ENCODE data around the gene EIF2A. TPM values are rescaled to one million over a fixed set of nuclear protein-coding genes. Genes with fewer than 3 reads are reported as not detected.
"Not testable (repeated sequence)": the region's sequence is repeated elsewhere in the genome, so short reads cannot be mapped to it uniquely, and the experiment has no call there.

Gene EIF2A
- total RNA-seq, 1 donor from 2014 or later: 195 TPM

DNA sequence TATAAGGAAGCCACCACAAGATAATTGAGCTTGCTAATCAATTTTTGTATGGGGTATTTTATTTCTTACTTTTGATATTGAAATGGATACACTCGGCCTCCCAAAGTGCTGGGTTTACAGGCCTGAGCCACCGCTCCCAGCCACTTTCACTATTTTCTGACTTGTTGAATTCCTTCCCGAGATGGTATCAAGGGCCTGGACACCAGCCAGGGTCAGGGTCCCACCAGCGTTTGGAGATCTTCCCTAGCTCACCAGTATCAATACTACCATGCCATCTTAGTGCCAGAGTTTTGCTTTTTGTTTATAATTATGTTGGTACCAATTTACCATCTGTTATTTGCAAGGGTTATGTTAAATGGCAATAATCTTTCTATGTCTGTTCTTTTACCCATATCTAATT lies 51.1 kb downstream of the EIF2A start:
- H3K9ac ChIP-seq (ENCODE audit: low read depth in 1 of 3, low read length in 3 of 3): no peak overlapping the region
- H3K9me3 ChIP-seq (ENCODE audit: control insufficient read depth in 3 of 3, low read length in 3 of 3): no peaks in the 10 kb centered on the region

DNA sequence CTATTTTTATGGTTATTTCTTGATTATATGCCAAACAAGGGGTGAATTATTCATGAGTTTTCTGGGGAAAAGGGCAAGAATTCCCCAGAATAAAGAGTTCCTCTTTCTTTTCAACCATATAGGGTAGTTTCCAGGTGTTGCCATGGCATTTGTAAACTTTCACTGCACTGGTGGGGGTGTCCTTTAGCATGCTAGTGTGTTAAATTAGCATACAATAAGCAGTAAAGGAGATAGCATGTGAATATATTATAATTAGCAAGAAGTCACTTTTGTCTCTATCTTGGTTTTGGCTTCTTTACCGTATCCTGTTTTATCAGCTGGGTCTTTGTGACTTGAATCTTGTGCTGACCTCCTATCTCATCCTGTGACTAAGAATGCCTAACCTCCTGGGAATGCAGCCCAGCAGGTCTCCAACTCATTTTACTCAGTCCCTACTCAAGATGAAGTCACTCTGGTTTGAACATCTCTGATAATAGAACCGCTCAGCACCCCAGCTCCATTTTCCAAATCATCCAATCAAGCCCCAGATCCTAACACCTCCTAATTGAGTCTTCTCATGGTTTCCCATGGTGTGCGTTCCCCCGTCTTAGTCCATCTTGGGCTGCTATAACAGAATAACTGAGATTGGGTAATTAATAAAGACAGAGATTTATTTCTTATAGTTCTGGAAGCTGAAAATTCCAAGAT lies 53.2 kb downstream of the EIF2A start:
- no peak overlapping the region for H3K27ac ChIP-seq (ENCODE audit: low read depth, low read length)
- H3K4me3 ChIP-seq (ENCODE audit: low read length in 3 of 3): no peak overlapping the region
- no peaks in the 10 kb centered on the region for H3K27me3 ChIP-seq (ENCODE audit: control insufficient read depth in 3 of 3, insufficient read depth in 3 of 3, low read length in 3 of 3)
- no peaks in the 10 kb centered on the region for H3K9me3 ChIP-seq (ENCODE audit: control insufficient read depth in 3 of 3, low read length in 3 of 3)
- H3K9ac ChIP-seq (ENCODE audit: low read depth in 1 of 3, low read length in 3 of 3): no peak overlapping the region
- no peaks in the 10 kb centered on the region for H3K36me3 ChIP-seq (ENCODE audit: control insufficient read depth in 3 of 3, insufficient read depth in 3 of 3, low read length in 3 of 3)
- peaks cover 0 to 9% (median under 1%) of the 10 kb centered on the region in 3 donors for H3K4me1 ChIP-seq (ENCODE audit: control insufficient read depth in 3 of 3, insufficient read depth in 3 of 3, low read length in 3 of 3)

More for the DNA sequence above, 51.1 kb downstream of the EIF2A start:
- H3K27ac ChIP-seq (ENCODE audit: low read depth, low read length): no peak overlapping the region
- H3K4me1 ChIP-seq (ENCODE audit: control insufficient read depth in 3 of 3, insufficient read depth in 3 of 3, low read length in 3 of 3): no peaks in the 10 kb centered on the region
- H3K27me3 ChIP-seq (ENCODE audit: control insufficient read depth in 3 of 3, insufficient read depth in 3 of 3, low read length in 3 of 3): no peaks in the 10 kb centered on the region
- H3K4me3 ChIP-seq (ENCODE audit: low read length in 3 of 3): no peak overlapping the region
- no peaks in the 10 kb centered on the region for H3K36me3 ChIP-seq (ENCODE audit: control insufficient read depth in 3 of 3, insufficient read depth in 3 of 3, low read length in 3 of 3)

DNA sequence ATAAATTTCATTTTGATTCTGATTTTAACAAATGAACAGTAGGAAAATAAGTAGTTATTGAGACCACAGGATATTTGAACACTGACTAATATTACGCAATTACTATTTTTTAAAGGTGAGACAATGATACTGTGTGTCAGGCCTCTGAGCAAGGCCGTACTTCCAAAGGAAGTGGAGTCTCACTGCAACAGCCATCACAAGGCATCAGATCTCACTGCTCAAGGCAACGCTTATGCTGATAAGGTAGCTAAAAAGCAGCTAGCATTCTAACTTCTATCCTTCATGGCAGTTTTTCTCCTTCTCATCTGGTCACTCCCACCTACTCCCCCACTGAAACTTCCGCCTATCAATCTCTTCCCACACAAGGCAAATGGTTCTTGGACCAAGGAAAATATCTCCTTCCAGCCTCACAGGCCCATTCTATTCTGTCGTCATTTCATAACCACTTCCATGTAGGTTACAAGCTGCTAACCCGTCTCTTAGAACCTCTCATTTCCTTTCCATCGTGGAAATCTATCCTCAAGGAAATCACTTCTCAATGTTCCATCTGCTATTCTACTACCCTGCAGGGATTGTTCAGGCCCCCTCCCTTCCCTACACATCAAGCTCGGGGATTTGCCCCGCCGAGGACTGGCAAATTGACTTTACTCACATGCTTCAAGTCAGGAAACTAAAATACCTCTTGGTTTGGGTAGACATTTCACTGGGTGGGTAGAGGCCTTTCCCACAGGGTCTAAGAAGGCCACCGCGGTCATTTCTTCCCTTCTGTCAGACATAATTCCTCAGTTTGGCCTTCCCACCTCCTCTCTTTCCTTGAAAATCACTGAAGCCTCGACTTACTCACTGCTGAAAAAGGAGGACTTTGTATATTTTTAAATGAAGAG lies 54.3 kb downstream of the EIF2A start:
- H3K4me1 ChIP-seq (ENCODE audit: control insufficient read depth in 3 of 3, insufficient read depth in 3 of 3, low read length in 3 of 3): peaks cover 1 to 11% (median 5%) of the 10 kb centered on the region in 3 donors
- not testable (repeated sequence) for H3K36me3 ChIP-seq (ENCODE audit: control insufficient read depth in 3 of 3, insufficient read depth in 3 of 3, low read length in 3 of 3); H3K9ac ChIP-seq (ENCODE audit: low read depth in 1 of 3, low read length in 3 of 3); H3K9me3 ChIP-seq (ENCODE audit: control insufficient read depth in 3 of 3, low read length in 3 of 3); H3K4me3 ChIP-seq (ENCODE audit: low read length in 3 of 3); H3K27ac ChIP-seq (ENCODE audit: low read depth, low read length); H3K27me3 ChIP-seq (ENCODE audit: control insufficient read depth in 3 of 3, insufficient read depth in 3 of 3, low read length in 3 of 3)

DNA sequence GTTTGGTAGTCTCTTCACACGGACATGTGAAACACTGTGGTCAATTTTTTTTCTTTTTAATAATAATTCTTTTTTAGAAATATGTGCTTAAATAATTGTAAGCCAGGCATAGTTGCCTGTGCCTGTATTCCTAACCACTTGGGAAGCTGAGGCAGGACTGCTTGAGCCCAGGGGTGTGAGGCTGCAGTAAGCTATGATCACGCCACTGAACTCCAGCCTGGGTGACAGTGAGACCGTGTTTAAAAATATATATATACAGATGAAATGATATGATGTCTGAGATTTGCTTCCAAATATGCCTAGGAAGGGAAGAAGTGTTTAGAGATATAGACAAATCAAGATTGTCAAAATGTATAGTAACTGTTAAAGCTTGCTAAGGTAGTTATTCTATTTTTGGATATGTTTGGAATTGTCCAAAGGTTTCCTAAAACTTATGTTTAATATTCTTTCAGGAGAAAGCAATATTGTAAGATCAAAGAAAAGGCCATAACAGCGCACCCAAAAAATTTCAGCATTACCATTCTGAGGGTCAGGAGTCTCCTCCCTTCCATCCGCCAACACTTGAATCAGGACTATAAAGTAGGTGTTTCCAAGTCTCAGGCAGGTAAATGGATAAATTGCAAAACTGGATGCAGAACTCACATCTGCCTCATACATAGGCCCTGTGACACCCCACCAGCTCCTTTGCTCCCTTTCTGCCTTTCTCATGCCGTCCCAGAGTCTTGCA lies 56.0 kb downstream of the EIF2A start:
- H3K4me3 ChIP-seq (ENCODE audit: low read length in 3 of 3): peak overlapping the region; percentile 85 to 100 (median 94)
- H3K9ac ChIP-seq (ENCODE audit: low read depth in 1 of 3, low read length in 3 of 3): peak overlapping the region; percentile 97 to 99 (median 98)
- H3K9me3 ChIP-seq (ENCODE audit: control insufficient read depth in 3 of 3, low read length in 3 of 3): no peaks in the 10 kb centered on the region
- peaks cover 0 to 2% (median 0%) of the 10 kb centered on the region in 3 donors for H3K36me3 ChIP-seq (ENCODE audit: control insufficient read depth in 3 of 3, insufficient read depth in 3 of 3, low read length in 3 of 3)
- no peaks in the 10 kb centered on the region for H3K27me3 ChIP-seq (ENCODE audit: control insufficient read depth in 3 of 3, insufficient read depth in 3 of 3, low read length in 3 of 3)
- H3K4me1 ChIP-seq (ENCODE audit: control insufficient read depth in 3 of 3, insufficient read depth in 3 of 3, low read length in 3 of 3): peaks cover 6 to 21% (median 11%) of the 10 kb centered on the region in 3 donors
- H3K27ac ChIP-seq (ENCODE audit: low read depth, low read length): peak overlapping the region; percentile 92

DNA sequence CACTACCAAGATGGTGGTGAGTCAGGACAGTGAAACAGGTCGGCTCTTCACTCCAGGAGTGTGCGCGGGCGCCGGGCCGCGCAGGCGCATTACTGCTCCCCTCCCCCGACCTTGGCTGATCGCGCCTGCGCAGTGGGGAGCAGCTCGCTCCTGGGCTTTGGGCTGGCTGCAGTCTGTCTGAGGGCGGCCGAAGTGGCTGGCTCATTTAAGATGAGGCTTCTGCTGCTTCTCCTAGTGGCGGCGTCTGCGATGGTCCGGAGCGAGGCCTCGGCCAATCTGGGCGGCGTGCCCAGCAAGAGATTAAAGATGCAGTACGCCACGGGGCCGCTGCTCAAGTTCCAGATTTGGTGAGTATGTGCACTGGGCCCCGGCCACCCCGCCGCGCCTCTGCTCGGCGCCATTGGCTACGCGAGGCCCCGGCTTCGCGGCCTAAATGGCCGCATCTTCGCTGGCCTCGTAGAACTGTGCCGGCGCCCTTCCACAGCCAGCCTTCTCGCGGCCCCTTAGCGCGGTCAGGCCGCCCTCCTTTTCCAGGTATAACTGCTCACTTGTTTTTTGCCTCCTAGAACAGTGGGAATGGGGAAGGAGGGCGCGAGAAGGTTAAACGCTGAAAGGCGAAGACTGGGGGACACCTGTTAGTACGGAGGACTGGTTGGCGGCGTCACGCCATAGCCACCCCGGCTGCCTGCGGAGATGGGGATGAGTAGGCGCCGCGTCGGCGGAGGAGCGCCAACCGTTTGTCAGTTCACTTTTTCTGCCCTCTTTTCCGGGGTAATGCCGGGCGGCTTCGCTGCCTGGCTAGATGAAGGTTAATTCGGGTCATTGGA lies 56.8 kb downstream of the EIF2A start, which contains the start of gene SELENOT:
SELENOT (plus strand) TSS at position 169 of the 827 bp plus-strand sequence; CDS start at position 211, 42 bp downstream.
- Histone ChIP-seq H3K27me3 (ENCODE audit: control insufficient read depth in 3 of 3, insufficient read depth in 3 of 3, low read length in 3 of 3) (no peaks in the 10 kb centered on the region), H3K9me3 (ENCODE audit: control insufficient read depth in 3 of 3, low read length in 3 of 3) (no peaks in the 10 kb centered on the region), H3K4me3 (ENCODE audit: low read length in 3 of 3) (peak within 1 kb of the TSS; percentile 85 to 100 (median 94)), H3K27ac (ENCODE audit: low read depth, low read length) (peak within 1 kb of the TSS; percentile 92), H3K36me3 (ENCODE audit: control insufficient read depth in 3 of 3, insufficient read depth in 3 of 3, low read length in 3 of 3) (peaks cover 0 to 2% (median 0%) of the 10 kb centered on the region in 3 donors), H3K9ac (ENCODE audit: low read depth in 1 of 3, low read length in 3 of 3) (peak within 1 kb of the TSS; percentile 97 to 99 (median 98)), H3K4me1 (ENCODE audit: control insufficient read depth in 3 of 3, insufficient read depth in 3 of 3, low read length in 3 of 3) (peaks cover 6 to 24% (median 13%) of the 10 kb centered on the region in 3 donors)

DNA sequence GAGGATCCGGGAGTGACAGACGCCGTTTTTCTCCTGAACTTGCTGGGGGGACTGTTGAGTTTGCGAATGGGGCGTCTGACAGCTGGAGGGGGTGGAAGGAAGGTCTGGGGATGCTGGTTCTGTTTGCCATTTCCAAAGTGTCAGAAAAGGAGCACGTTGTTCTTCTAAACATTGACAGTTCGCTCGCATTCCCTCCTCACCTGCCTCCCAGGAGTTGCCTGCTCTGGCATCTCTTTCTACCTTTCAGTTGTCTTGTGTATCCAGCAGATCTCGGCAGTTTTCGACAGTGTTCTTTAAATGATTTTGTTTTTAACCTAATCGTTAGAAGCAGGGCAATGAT lies 57.4 kb downstream of the EIF2A start:
- Histone ChIP-seq H3K4me3 (ENCODE audit: low read length in 3 of 3) (peak overlapping the region; percentile 85 to 100 (median 94)), H3K27ac (ENCODE audit: low read depth, low read length) (peak overlapping the region; percentile 92), H3K9ac (ENCODE audit: low read depth in 1 of 3, low read length in 3 of 3) (peak overlapping the region; percentile 97 to 99 (median 98)), H3K4me1 (ENCODE audit: control insufficient read depth in 3 of 3, insufficient read depth in 3 of 3, low read length in 3 of 3) (peaks cover 6 to 24% (median 13%) of the 10 kb centered on the region in 3 donors), H3K9me3 (ENCODE audit: control insufficient read depth in 3 of 3, low read length in 3 of 3) (no peaks in the 10 kb centered on the region), H3K27me3 (ENCODE audit: control insufficient read depth in 3 of 3, insufficient read depth in 3 of 3, low read length in 3 of 3) (no peaks in the 10 kb centered on the region), H3K36me3 (ENCODE audit: control insufficient read depth in 3 of 3, insufficient read depth in 3 of 3, low read length in 3 of 3) (peaks cover 0 to 2% (median 0%) of the 10 kb centered on the region in 3 donors)

DNA sequence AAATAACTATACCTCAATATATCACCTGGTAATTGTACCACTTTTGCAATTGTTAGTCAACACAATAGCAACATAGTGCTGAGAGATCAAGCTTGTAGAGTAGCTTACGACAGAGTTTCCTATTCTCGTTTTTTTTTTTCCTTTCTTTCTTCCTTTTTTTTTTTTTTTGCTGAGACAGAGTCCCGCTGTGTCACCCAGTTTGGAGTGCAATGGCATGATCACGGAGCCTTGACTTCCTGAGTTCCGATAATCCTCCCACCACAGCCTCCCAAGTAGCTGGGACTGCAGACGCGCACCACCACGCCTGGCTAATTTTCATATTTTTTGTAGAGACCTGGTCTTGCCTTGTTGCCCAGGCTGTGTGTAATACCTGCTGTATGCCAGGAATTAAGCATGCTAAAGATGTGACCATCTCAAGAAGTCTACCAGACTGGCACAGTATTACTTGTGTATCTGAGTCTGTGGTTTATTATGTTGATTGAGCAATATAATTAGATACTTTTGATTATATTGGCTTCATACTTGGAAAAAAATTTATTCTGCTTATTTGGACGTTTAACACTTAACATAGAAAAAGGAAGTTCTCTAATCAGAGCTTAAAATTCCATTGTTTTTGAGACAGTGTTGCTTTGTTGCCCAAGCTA lies 59.5 kb downstream of the EIF2A start:
- peaks cover 6 to 27% (median 18%) of the 10 kb centered on the region in 3 donors for H3K4me1 ChIP-seq (ENCODE audit: control insufficient read depth in 3 of 3, insufficient read depth in 3 of 3, low read length in 3 of 3)
- peaks cover 0 to 2% (median 0%) of the 10 kb centered on the region in 3 donors for H3K36me3 ChIP-seq (ENCODE audit: control insufficient read depth in 3 of 3, insufficient read depth in 3 of 3, low read length in 3 of 3)
- no peaks in the 10 kb centered on the region for H3K27me3 ChIP-seq (ENCODE audit: control insufficient read depth in 3 of 3, insufficient read depth in 3 of 3, low read length in 3 of 3)
- H3K4me3 ChIP-seq (ENCODE audit: low read length in 3 of 3): no peak overlapping the region
- H3K9ac ChIP-seq (ENCODE audit: low read depth in 1 of 3, low read length in 3 of 3): no peak overlapping the region
- no peaks in the 10 kb centered on the region for H3K9me3 ChIP-seq (ENCODE audit: control insufficient read depth in 3 of 3, low read length in 3 of 3)
- H3K27ac ChIP-seq (ENCODE audit: low read depth, low read length): peak overlapping the region; percentile 41

DNA sequence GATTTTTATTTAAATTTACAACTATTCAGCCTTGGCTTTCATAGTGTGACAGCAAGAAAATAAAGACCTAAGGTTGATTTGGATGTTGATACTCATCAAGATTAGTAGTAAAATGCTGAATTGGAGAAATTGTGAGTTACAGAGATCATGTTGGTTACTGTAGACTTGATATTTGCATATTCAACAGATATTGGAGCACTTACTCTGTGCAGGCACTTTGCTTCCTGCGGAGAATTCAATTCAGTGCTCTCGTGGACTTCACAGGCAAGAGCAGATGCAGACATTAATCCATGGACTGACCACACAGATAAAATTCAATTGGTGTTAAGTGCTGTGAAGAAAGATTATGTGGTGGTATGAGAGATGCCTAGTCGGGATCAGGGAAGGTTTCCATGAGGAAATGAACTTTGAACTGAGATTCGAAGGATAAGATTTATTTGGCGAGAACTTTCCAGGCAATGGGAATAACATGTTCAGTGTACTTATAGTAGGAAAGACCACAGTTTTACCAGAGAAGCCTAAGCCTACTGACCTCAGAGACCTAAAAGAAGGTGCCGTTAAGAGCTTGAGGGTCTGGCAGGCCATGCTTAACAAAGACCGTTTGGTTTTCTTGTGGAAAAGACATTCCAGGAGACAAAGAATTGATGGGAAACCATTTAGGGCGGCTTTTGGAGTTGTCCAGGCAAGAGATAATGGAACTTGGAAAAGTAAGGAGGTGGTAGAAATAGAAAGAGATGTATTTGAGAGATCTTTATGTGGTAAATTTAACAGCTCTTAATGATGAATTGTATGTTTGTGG lies 60.9 kb downstream of the EIF2A start:
- Histone ChIP-seq H3K4me3 (ENCODE audit: low read length in 3 of 3) (no peak overlapping the region), H3K27ac (ENCODE audit: low read depth, low read length) (no peak overlapping the region), H3K4me1 (ENCODE audit: control insufficient read depth in 3 of 3, insufficient read depth in 3 of 3, low read length in 3 of 3) (peaks cover 6 to 27% (median 18%) of the 10 kb centered on the region in 3 donors), H3K27me3 (ENCODE audit: control insufficient read depth in 3 of 3, insufficient read depth in 3 of 3, low read length in 3 of 3) (no peaks in the 10 kb centered on the region), H3K36me3 (ENCODE audit: control insufficient read depth in 3 of 3, insufficient read depth in 3 of 3, low read length in 3 of 3) (peaks cover 0 to 2% (median 0%) of the 10 kb centered on the region in 3 donors), H3K9me3 (ENCODE audit: control insufficient read depth in 3 of 3, low read length in 3 of 3) (no peaks in the 10 kb centered on the region), H3K9ac (ENCODE audit: low read depth in 1 of 3, low read length in 3 of 3) (no peak overlapping the region)
